ENCODE data around the gene NIP7. TPM values are rescaled to one million over a fixed set of nuclear protein-coding genes. Genes with fewer than 3 reads are reported as not detected.
"Not testable (repeated sequence)": the region's sequence is repeated elsewhere in the genome, so short reads cannot be mapped to it uniquely, and the experiment has no call there.

NIP7 gene
- total RNA-seq, 1 experiment from 2014 or later = 72.8 TPM

- no peak within 1 kb of the TSS for H3K14ac ChIP-seq (ENCODE audit: insufficient read depth, low read length)
Observed at GRCh38 chr16:69351309-69352027, 11.9 kb downstream of the NIP7 start, which contains the start of gene TMED6. Gene TMED6, minus strand, starts transcription at chr16:69351786. Its CDS starts 33 bp downstream, at chr16:69351753.

GRCh38 chr16:69360070-69360469, 20.5 kb downstream of the NIP7 start:
- H3K14ac ChIP-seq (ENCODE audit: insufficient read depth, low read length); H3K4me2 ChIP-seq (ENCODE audit: insufficient read depth, insufficient read length, low read length); H4K8ac ChIP-seq (replicated peaks; ENCODE audit: insufficient read length, low read depth, low read length); H3K18ac ChIP-seq (ENCODE audit: insufficient read length, low read depth, low read length); H3K27ac ChIP-seq (ENCODE audit: insufficient read length, low read depth, low read length); H3K23me2 ChIP-seq (ENCODE audit: insufficient read length, low read depth, low read length, poor library complexity, severe bottlenecking); H2BK15ac ChIP-seq (ENCODE audit: low read depth, low read length); H2BK5ac ChIP-seq (ENCODE audit: insufficient read length, low read length); H2AK5ac ChIP-seq (ENCODE audit: insufficient read length, low read length); H3K79me2 ChIP-seq (ENCODE audit: insufficient read depth, low read length); H3T11ph ChIP-seq (ENCODE audit: low read length); H3K27me3 Mint-ChIP-seq (ENCODE audit: low read depth); H4K20me1 ChIP-seq (ENCODE audit: control insufficient read depth, insufficient read depth, insufficient read length); DNase-seq; H4K91ac ChIP-seq (ENCODE audit: insufficient read length, low read depth, low read length); H2AFZ ChIP-seq (ENCODE audit: low read length); H2BK120ac ChIP-seq (ENCODE audit: low read depth, low read length, poor library complexity, severe bottlenecking); H3K4me1 Mint-ChIP-seq; H3K4me3 Mint-ChIP-seq; H3K9ac ChIP-seq (ENCODE audit: extremely low read depth, insufficient read length, low read length); H2BK20ac ChIP-seq (ENCODE audit: low read depth, low read length, poor library complexity, severe bottlenecking); H2BK12ac ChIP-seq (ENCODE audit: insufficient read length, low read depth, low read length); H3K4me1 ChIP-seq (ENCODE audit: insufficient read depth, low read length); H3K9me3 ChIP-seq (ENCODE audit: control insufficient read depth, low read depth, low read length); H3K4ac ChIP-seq (ENCODE audit: low read depth, low read length); H3K56ac ChIP-seq (ENCODE audit: insufficient read length, low read depth, low read length); H4K5ac ChIP-seq (ENCODE audit: insufficient read length, low read depth, low read length); H3K23ac ChIP-seq (ENCODE audit: insufficient read length, low read depth, low read length); H3K9me3 Mint-ChIP-seq; H3K79me1 ChIP-seq (ENCODE audit: insufficient read depth, low read depth, low read length, poor library complexity, severe bottlenecking); H3K27me3 ChIP-seq (ENCODE audit: insufficient read depth, low read length); H3K27ac Mint-ChIP-seq: not testable (repeated sequence)
- peaks cover 2 to 15% (median 6%) of the 10 kb centered on the region in 3 experiments; a peak in 5 of 7 replicates for H3K36me3 Mint-ChIP-seq (ENCODE audit: insufficient read depth in 1 of 3, low read depth in 3 of 3)
- WGBS (ENCODE audit: extremely low coverage, insufficient read length, low lambda C conversion rate) = no CpG with 5 or more reads among the region's 9 CpGs

More at GRCh38 chr16:69351309-69352027, 11.9 kb downstream of the NIP7 start, which contains the start of gene TMED6:
- H4K5ac ChIP-seq (ENCODE audit: insufficient read length, low read depth, low read length) = no peak within 1 kb of the TSS
- no CpG with 5 or more reads among the region's 12 CpGs for WGBS (ENCODE audit: extremely low coverage, insufficient read length, low lambda C conversion rate)
- H3K23me2 ChIP-seq (ENCODE audit: insufficient read length, low read depth, low read length, poor library complexity, severe bottlenecking) = no peaks in the 10 kb centered on the region
- H2BK120ac ChIP-seq (ENCODE audit: low read depth, low read length, poor library complexity, severe bottlenecking) = no peak within 1 kb of the TSS
- H3K36me3 Mint-ChIP-seq (ENCODE audit: insufficient read depth in 1 of 3, low read depth in 3 of 3) = peaks cover 0 to 15% (median 4%) of the 10 kb centered on the region in 3 experiments; a peak in 4 of 7 replicates
- H2BK12ac ChIP-seq (ENCODE audit: insufficient read length, low read depth, low read length) = no peak within 1 kb of the TSS
- no peak for DNase-seq
- no peak for TF ChIP-seq CTCF (conservative IDR thresholded peaks at IDR 0.05)
- no peak within 1 kb of the TSS; a peak in 1 of 7 replicates for H3K27ac Mint-ChIP-seq
- H3K18ac ChIP-seq (ENCODE audit: insufficient read length, low read depth, low read length) = no peak within 1 kb of the TSS
- no peaks in the 10 kb centered on the region for H3K27me3 ChIP-seq (ENCODE audit: insufficient read depth, low read length)
- H4K8ac ChIP-seq (replicated peaks; ENCODE audit: insufficient read length, low read depth, low read length) = no peak within 1 kb of the TSS
- H2BK5ac ChIP-seq (ENCODE audit: insufficient read length, low read length) = no peak within 1 kb of the TSS
- no peaks in the 10 kb centered on the region for H3K79me1 ChIP-seq (ENCODE audit: insufficient read depth, low read depth, low read length, poor library complexity, severe bottlenecking)
- no peaks in the 10 kb centered on the region for H3K9me3 ChIP-seq (ENCODE audit: control insufficient read depth, low read depth, low read length)
- H3K4me2 ChIP-seq (ENCODE audit: insufficient read depth, insufficient read length, low read length) = no peak within 1 kb of the TSS
- no peaks in the 10 kb centered on the region for H3K4me1 Mint-ChIP-seq
- no peak within 1 kb of the TSS for H3T11ph ChIP-seq (ENCODE audit: low read length)
- H4K91ac ChIP-seq (ENCODE audit: insufficient read length, low read depth, low read length) = no peak within 1 kb of the TSS
- no peak within 1 kb of the TSS for H2AK5ac ChIP-seq (ENCODE audit: insufficient read length, low read length)
- H2BK15ac ChIP-seq (ENCODE audit: low read depth, low read length) = no peak within 1 kb of the TSS
- no peaks in the 10 kb centered on the region for H3K79me2 ChIP-seq (ENCODE audit: insufficient read depth, low read length)
- no peak within 1 kb of the TSS for H2AFZ ChIP-seq (ENCODE audit: low read length)
- no peak within 1 kb of the TSS for H3K23ac ChIP-seq (ENCODE audit: insufficient read length, low read depth, low read length)
- H3K4me1 ChIP-seq (ENCODE audit: insufficient read depth, low read length) = no peaks in the 10 kb centered on the region
- no peak within 1 kb of the TSS for H3K56ac ChIP-seq (ENCODE audit: insufficient read length, low read depth, low read length)
- no peaks in the 10 kb centered on the region for H4K20me1 ChIP-seq (ENCODE audit: control insufficient read depth, insufficient read depth, insufficient read length)
- no peak within 1 kb of the TSS; a peak in 1 of 5 replicates for H3K4me3 Mint-ChIP-seq
- H3K9me3 Mint-ChIP-seq = no peaks in the 10 kb centered on the region
- H2BK20ac ChIP-seq (ENCODE audit: low read depth, low read length, poor library complexity, severe bottlenecking) = no peak within 1 kb of the TSS
- no peak within 1 kb of the TSS for H3K4ac ChIP-seq (ENCODE audit: low read depth, low read length)
- peak within 1 kb of the TSS; percentile 7 for H3K9ac ChIP-seq (ENCODE audit: extremely low read depth, insufficient read length, low read length)
- no peak within 1 kb of the TSS for H3K27ac ChIP-seq (ENCODE audit: insufficient read length, low read depth, low read length)
- H3K27me3 Mint-ChIP-seq (ENCODE audit: low read depth) = no peaks in the 10 kb centered on the region

Measured in H9 (cell line).